Measurements from ENCODE around the gene HMBS.

The HMBS gene

DNA sequence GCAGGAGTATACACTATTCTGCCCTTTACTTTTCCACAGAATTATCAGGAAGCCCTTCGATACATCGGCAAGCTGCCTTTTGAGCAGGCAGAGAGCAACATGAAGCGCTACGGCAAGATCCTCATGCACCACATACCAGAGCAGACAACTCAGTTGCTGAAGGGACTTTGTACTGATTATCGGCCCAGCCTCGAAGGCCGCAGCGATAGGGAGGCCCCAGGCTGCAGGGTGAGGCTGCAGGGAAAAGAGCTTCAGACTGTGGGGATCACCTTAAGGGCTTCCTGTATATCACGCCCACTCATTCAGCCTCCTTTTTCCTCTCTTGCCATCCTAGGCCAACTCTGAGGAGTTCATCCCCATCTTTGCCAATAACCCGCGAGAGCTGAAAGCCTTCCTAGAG lies 6.8 kb upstream of the HMBS start:
- DNase-seq = no peak

DNA sequence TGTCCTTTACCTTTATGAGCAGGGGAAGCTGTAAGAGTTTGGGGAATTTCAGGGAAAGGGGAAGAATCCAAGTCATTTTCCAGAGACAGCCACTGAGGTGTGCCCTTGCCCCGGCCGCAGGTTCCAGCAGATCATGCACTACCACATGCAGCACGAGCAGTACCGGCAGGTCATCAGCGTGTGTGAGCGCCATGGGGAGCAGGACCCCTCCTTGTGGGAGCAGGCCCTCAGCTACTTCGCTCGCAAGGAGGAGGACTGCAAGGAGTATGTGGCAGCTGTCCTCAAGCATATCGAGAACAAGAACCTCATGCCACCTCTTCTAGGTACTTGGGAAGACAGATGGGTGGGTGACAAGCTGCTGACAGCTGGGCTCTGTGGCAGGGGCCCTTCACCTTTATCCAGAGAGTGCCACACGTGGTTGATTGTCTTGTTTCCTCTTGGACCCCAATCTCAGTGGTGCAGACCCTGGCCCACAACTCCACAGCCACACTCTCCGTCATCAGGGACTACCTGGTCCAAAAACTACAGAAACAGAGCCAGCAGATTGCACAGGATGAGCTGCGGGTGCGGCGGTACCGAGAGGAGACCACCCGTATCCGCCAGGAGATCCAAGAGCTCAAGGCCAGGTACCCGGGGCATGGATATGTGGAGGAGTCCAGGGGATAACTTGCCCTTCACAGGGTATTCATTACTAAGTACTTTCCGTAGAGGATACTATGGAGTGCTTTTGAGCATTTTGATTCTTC lies 5.8 kb upstream of the HMBS start:
- no peak for DNase-seq

DNA sequence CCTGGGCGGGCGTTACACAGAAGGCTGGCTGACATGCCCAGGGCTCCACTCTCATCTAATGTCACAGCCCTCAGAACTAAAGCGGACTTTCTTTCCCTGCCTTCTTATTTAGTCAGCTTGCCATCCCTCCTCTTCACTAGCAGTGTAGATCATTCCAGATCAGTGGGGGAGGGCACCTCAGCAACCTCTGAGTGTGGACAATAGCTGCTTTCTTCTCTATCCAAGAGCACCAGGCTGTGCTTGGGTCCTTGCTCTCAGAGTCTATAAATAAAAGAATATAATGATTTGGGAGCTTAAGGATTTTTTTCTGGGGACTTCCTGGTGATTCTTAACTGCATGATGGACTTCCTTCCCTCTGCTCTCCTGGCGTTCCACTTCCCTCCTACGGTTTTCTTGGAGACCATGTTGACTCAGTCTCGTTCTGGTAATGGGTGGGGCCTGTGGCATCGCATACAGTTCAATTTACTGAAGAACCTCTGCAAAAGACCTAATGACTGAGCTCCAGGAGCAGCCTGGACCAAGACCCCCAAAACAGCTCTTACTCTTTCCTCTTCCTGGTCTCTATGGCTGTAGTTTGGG lies 2.9 kb upstream of the HMBS start:
- no peak for DNase-seq

DNA sequence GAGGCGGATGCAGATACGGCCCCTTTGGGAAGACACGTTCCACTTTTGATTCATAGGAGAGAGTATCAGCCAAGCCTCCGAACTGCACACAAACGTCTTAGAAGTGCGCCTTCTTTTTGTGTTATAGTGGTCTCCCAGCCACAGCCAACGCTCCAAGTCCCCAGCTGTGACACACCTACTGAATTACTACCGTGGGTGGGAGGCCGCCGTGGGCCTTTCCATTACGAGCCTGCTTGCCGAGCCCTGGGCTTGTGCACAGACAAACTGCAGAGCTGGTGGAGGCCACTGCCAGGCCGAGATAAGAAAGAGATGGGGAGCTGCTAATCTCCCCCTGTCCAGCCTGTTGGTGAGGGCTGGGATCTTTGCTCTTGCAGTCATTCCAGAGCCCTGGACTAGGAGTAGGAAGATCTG lies 761 bp downstream of the HMBS start:
- no peak for DNase-seq

DNA sequence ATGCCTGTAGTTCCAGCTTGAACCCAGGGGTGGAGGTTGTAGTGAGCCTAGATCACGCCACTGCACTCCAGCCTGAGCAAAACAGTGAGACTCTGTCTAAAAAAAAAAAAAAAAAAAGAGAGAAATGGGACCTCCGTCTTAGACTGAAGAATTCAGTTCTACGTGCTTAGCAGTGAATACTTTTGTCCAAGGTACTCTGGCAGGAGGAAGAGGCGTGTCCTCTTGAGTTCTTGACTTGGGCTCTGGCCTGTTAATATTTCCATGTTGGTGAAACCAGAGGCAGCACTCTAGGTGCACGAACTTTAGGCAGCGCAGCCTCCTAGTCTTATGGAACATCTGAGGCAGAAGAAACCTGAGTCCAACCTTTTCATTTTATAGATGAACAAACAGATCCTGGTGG lies 2.4 kb downstream of the HMBS start:
- no peak for DNase-seq

DNA sequence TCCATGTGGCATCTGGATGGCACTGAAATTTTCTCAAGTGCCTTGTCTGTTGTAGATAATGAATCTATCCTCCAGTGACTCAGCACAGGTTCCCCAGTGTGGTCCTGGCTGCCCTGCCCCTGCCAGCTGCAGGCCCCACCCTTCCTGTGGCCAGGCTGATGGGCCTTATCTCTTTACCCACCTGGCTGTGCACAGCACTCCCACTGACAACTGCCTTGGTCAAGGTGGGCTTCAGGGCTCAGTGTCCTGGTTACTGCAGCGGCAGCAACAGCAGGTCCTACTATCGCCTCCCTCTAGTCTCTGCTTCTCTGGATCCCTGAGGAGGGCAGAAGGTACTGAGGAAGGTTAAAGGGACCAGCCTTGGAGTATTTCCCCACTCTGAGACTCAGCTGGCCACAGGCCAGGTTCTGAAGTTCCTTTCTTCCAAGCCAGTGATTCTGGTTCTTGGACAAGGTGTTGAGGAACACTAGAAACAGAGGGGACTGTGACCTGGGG lies 3.1 kb downstream of the HMBS start:
- no peak for DNase-seq

DNA sequence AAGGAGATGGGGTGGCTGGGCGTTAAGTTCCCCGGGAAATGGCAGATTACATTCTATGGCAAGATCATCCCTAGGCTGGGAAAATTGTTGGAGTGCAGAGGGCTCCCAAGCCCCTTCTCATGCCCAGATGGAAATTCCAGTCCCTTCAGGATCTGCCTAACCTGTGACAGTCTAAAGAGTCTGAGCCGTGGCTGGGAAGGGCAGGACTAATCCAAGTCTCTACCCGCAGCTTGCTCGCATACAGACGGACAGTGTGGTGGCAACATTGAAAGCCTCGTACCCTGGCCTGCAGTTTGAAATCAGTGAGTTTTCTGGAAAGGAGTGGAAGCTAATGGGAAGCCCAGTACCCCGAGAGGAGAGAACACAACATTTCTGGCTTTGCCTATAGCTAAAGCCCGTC lies 3.7 kb downstream of the HMBS start:
- DNase-seq = no peak

DNA sequence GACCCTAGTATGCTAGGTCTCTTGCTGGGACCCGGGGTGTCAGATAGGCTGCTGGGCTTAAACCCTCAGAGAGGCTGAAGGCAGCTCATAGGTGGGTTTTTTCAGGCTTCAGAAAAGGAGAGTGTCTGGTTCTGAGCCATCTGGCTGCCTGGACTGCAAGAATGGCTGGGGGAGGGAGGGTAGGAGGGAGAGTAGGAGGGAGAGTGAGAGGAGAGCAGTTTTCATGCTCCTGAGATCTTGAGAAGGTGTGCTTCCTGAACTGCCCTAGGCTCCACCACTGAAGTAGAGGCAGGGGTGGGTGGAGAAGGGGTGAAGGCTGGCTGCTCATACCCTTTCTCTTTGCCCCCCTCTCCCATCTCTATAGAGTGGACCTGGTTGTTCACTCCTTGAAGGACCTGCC lies 4.6 kb downstream of the HMBS start:
- no peak for DNase-seq

DNA sequence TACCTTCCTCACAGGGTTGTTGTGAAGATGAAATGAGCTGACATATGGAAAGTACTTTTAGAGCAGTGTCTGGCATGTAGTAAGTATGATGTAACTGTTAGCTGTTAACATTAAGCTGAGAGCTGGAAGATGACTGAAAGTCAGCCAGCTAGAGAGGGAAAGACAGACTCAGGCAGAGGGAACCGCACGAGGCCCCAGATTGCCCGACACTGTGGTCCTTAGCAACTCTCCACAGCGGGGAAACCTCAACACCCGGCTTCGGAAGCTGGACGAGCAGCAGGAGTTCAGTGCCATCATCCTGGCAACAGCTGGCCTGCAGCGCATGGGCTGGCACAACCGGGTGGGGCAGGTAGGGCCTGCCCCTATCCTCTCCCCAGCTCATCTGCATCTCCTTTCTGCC lies 6.5 kb downstream of the HMBS start:
- no peak for DNase-seq

DNA sequence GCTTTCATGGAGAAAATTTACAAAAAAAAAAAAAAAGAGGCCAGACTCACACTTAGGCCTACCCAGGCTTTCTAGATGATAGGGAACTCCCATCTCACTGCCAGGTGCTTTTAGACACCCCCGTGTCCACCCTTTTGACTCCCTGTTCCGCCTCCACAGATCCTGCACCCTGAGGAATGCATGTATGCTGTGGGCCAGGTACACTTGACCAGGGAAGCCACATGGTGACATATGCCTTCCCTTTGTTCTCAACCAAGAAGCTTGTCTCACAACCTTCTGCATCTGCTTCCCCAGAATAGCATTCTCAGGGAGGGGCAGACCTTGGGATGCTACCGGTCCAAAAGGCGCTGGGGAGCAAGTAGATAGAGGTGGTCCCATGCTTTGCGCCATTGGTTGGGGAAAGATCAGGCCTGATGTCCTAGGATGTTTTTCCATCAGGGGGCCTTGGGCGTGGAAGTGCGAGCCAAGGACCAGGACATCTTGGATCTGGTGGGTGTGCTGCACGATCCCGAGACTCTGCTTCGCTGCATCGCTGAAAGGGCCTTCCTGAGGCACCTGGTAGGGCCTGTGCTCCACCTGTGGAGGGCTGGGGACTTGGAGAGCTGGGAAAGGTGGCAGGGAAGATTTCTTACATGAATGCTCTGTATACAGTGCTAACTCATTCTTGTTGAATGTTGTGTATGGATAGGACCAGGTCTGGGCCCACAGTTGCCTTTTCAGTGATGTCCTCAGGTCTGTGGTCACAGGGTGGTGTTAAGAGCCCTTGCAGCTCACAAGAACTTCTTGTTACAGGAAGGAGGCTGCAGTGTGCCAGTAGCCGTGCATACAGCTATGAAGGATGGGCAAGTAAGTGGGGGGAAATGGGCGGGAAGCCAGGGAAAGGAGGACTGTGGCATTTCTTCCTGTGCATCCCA lies 7.5 kb downstream of the HMBS start:
- DNase-seq = no peak

DNA sequence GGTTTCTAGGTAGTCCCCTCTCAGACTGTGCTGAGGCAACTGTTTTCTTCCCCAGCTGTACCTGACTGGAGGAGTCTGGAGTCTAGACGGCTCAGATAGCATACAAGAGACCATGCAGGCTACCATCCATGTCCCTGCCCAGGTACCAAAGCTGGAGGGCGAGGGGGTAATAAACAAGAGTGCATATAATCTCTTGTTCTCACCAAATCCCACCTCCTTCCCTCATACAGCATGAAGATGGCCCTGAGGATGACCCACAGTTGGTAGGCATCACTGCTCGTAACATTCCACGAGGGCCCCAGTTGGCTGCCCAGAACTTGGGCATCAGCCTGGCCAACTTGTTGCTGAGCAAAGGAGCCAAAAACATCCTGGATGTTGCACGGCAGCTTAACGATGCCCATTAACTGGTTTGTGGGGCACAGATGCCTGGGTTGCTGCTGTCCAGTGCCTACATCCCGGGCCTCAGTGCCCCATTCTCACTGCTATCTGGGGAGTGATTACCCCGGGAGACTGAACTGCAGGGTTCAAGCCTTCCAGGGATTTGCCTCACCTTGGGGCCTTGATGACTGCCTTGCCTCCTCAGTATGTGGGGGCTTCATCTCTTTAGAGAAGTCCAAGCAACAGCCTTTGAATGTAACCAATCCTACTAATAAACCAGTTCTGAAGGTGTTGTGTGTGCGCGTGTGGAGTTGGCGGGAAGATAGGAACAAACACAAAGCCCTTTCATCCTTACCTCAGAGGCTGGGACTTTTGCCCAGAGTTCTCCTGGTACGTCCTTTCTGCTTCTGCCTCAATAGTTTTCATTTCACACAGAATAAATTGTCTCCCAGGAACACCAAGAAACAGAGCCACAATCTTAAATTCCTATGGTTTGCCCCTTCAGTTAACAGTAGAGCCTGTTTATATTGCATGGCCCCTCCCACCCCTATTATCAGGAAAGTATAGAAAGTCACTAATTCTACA lies 8.5 kb downstream of the HMBS start:
- no peak for DNase-seq

DNA sequence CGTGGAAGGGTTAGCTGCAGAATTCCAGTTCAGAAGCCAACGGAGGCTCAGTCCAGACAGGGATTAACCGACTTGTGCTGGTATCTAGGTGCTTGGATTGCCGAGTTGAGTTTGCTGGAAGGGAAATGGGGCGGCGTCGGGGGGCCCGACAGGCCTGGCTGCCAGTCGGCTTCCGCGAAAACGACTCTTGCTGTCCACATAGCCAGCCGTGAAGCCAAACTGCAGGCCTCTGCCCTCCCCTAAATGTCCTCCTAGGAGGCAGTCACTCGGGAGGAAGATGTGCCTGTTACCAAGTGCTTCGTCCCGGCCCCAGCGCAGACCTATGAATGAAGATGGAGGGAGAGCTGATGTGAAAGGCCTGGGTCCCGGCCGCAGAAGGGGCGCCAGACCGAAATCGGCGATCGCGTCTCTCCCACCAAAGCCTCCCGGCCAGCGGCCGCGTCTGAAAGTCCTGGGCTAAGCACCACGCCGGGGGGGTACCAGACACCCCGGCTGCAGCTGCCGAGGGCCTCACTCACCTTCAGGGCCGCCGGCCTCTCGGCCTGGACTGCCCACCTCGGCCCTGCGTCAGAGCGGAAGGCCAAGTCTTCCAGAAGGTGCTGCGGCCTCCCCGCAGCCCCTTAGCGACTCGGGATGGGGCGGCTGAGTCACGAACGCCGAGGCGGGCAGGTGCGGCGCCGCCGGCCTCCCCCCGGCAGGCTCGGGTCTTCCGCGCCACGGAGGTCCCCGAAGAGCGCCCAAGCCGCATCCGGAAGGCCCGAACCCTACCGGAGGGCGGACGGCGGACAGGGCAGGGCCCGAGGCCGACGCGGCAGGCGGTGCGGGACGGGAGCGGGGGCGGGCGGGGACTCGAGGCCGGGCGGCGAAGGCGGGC lies 9.5 kb downstream of the HMBS start:
- peak; percentile 53 for DNase-seq

DNA sequence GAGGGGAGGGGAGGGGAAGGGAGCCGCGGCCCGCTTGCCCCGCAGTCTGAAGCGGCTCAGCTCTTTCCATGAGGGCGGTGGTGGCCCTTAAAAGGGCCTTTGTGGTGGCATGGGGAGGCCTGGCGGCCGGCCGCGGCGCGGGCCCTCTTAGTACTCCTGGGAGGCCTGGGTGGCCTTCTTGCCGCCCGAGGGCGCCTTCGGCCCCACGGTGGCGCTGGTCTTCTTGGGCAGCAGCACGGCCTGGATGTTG lies 10.1 kb downstream of the HMBS start:
- no peak for DNase-seq

DNA sequence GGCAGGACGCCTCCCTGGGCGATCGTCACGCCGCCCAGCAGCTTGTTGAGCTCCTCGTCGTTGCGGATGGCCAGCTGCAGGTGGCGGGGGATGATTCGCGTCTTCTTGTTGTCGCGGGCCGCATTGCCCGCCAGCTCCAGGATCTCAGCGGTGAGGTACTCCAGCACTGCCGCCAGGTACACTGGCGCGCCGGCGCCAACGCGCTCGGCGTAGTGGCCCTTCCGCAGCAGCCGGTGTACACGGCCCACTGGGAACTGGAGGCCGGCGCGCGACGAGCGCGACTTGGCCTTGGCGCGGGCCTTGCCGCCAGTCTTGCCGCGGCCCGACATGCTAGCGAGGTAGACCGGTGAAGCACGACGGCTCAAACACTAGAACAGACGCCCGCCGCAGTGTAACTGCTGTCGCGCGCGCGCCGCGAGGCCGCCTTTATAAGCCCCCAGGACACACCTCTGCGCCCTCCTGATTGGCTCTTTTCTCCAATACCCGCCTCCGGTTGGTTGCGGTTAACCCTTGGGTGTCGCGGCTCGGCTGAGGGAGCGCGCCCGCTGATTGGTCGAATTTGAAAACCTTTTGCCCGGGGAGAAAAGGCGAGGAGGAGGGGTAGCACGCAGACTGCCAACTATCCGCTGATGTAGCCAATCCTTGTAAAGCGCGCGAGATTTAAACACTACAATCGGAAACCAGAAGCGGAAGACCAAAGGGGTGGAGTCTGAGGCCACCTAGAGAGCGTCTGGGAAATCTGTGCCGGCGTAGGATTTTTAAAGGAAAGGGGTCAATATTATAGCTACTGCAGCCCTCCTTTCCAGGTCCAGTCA lies 10.6 kb downstream of the HMBS start:
- peak; percentile 100 for DNase-seq

DNA sequence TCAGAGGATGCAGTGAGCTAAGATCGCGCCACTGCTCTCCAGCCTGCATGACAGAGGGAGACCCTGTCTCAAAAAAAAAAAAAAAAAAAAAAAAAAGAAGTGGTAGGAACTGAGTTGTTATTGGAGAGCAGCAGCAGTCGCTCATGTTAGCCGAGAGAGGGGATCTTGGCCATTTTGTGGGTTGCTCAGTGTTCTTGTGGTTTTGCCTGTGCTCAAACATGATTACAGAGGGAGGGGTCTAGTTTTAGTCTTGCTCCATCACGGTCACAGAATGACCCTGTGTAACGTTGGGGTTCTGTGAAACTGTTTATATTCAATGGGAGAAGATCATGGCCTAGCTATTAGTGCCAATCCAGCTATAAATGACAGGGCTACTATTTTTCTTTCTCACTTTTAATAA lies 15.0 kb downstream of the HMBS start:
- DNase-seq = no peak

DNA sequence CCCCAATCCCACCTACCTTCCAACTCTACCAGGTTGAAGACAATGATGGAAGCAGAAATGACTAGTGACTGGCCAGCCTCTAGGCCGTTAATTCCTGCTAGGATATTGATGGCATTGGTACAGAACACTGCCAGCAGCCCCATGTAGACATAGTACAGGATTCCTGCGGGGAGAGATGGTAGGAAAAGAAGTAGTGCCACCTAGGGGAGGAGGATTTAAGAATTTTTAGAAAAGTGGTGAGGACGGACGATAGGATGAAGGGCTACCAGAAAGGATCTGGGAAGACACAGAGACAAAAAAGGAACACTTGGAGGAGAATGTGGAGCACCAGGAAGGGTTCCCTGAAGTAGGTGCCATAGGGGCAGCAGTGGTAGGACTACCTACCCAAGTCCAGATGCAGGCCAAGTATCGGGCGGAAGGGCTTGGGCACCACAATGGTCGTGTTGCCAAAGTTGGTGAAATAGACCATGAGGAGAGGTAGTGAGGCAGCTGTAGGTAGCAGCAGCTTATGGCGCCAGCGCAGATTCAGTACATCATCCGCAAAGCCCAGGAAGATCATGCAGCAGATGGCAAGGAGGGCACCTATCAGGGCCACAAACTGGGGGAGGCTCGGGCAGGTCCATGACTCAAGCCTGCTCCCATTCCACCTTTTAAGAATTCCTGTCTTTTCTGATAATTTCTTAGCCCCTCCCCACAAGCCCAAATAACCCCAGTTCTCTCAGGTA lies 15.7 kb downstream of the HMBS start:
- no peak for DNase-seq

DNA sequence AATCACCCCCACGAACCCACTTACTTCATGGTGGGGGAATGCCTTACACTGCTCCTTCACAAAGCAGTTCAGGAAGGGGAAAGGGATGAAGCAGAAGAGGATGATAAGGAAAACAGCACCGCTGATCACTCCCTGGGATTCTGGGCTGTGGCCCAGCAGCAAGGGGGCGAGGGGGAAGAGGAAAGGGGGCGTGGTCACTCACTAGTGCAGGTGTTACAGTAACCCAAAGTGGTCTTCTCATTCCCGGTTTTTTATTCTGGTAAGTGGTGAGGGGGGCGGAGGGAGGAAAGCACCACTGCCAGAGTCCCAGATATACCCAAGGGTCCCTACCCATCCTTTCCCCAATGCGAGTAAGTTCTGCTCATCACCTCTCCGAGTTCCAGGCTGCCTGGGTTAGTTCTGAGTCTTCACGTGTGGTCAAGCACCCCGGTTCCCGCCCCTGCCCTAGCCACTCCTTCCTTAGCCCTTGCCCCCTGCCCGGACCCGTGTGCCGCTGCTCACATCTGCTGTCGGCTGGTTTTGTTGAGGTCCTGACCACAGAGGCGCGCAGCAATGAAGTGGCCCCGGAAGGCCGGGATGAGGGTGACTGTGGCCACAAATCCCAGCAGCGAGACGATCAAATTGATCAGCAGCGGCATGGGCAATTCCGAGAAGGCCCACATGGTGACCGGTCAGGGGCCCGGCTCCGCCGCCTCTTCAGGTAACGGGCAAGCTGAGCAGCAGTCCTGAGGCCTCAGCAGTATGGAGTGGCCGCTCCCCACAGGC lies 16.5 kb downstream of the HMBS start:
- no peak for DNase-seq

DNA sequence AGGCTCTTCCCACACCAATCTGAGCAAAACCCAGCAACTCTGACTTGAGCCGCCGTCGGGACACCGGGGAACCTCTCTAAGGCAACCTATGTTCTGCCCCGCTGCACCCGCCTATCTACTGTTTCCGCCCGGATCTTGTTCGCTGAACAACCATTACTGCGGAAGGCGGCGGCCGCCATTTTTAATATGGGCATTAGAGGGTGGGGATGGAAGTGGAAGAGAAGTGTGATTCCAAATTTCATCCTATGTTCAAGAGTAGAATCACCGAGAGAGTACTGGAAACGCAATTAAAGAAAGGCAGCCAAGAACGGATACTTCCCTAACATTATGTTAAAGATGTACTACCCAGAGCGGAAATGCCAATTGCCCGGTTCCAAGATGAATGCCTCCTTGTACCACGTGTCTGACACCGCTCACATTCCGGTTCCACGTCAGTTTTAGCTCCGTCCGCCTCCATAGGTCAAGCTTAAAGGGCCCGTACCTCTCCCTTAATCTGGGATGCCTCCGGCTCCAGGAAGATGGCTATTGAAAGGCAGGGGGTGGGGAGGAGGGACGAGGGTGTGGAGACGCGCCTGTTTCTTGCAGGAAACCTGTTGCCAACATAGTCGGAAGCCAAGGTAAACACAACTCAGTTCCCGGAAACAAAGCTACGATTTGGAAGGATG lies 17.2 kb downstream of the HMBS start, which contains the start of gene DPAGT1:
TSS of gene DPAGT1 (minus strand) at position 95 of the 665 bp plus-strand sequence. CDS start 198 bp downstream, outside the sequence.
- DNase-seq = peak; percentile 96
